HG02852 (cell line): ENCODE data around the gene GLYATL1.

Source experiments
- ATAC-seq: cut with Tn5 transposase; IDR thresholded peaks from one replicate; pipeline ENCODE4 v1.9.1; 2021; ENCODE audit warnings: mild to moderate bottlenecking, moderate library complexity; ENCODE audit not compliant: unreplicated experiment

The GLYATL1 gene

DNA sequence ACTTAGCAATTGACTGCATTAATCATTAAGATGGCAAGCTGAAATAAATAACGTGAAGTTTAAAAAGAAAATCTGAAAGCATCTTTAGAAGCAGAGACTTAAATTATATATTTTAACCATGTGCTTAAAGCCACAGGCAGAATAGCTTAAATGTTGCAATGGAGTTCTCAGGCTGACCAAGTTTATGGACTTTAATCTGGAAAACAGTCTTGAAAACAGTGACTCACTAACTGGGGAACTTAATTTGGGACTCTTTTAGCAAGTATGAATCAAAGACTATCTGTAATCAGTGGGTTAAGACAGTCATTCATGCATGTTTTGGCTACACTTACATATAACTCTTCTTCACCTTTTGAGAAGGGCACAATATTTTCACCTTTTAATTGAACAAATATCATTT lies 12.6 kb upstream of the GLYATL1 start:
- no peak for ATAC-seq

DNA sequence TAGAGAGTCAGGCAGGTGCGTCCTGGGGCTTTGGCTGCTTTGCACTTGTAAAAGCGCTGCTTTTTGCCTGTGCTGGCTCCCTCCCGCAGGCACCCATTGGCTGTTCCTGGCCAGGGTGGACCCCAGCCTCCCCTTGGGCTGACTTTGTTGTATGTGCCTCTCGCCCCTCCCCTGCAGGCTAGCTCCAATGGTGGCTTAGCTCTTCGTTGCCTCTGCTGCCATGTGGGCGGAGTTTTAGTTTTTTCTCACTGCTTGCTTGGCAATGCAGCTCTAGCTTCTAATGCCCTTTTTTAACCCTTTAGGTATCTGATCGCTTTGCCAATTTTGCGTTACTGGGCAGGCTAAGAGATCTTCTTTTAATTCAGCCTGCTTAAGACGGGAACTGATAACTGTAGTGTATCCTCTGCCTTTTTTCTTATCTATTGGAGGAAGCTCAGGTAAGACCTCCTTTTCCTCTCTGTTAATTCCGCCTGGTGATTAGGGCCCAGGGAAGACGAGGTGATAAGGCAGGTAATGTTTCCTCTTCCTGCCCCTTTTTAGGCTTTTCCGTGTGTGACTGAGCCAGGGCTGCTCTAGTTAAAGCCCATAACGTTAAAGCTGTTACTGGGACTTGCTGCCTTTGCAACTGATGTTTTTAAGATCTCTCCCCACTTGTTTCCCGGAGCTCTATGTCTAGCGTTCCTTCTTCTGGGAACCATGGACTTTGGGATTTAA lies 11.7 kb upstream of the GLYATL1 start:
- no peak for ATAC-seq

DNA sequence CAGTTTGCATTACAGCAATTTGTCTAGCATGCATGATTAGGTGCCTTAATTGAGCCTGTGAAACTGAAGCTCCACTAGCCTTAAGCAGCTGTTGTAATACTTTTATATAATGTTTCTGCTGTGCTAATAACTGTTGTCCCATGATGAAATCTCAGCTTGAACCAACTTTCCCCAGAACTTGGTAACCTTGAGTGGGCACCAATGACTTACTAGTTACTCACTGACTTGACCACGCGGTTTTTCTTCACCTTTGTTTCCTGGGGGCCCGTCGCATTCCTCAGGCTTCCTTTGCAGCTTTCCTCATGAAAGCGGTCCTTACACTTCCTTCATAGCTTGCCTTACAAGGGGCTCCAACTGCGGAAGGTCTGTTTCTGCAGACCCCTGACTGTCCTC lies 11.2 kb upstream of the GLYATL1 start:
- ATAC-seq: no peak

DNA sequence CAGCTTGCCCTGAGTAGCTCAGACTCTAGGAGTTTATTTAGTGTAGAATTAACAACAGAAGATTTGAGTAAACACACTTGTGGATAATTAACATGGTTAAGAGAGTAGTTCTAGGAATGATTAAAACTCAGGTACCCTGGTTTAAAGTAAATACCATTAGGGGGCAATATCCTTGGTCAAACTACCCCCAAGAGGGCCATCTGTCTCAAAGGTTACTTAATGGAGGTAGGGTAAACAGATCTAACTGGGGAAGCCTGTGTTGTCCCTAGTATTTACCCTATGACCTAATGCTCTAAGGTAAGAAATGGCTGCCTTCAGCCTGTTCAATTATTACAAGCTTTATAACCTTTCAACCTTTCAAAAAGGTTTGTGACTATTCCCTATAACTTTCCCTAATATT lies 10.6 kb upstream of the GLYATL1 start:
- ATAC-seq: no peak

DNA sequence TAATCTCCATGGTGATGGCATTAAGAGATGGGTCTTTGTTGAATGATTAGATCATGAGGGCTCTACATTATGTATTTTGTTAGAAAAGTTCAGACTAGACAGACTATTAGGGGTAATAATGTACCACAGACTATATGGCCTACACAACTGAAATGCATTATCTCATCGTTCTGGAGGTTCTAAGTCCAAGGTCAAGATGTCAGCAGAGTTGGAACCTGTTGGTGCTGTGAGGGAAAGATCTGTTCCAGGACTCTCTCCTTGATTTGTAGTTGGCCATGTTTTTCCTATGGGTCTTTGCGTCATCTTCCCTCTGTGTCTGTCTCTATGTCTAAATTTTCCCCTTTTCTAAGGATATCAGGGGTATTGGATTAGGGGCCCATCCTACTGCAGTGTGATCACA lies 8.4 kb upstream of the GLYATL1 start:
- ATAC-seq: no peak

DNA sequence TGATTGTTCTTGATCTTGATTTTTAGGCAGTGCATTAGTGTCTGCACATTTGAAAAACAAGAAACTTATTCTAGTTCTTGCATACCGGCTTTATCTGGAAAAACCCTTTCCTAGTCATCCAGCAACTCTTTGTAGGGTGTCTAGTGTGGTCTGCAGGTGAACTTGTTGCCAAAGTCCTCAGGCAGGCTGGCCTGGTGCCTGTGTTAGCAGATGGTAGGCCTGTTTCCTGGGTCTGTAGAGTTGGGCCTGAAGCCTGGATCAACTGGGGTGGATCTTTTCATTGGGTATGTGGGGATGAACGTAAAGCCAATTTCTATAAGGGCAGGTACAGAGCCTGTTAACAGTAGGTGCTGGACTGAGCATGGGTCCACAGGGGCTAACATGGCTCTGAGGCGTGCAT lies 5.6 kb upstream of the GLYATL1 start:
- no peak for ATAC-seq

DNA sequence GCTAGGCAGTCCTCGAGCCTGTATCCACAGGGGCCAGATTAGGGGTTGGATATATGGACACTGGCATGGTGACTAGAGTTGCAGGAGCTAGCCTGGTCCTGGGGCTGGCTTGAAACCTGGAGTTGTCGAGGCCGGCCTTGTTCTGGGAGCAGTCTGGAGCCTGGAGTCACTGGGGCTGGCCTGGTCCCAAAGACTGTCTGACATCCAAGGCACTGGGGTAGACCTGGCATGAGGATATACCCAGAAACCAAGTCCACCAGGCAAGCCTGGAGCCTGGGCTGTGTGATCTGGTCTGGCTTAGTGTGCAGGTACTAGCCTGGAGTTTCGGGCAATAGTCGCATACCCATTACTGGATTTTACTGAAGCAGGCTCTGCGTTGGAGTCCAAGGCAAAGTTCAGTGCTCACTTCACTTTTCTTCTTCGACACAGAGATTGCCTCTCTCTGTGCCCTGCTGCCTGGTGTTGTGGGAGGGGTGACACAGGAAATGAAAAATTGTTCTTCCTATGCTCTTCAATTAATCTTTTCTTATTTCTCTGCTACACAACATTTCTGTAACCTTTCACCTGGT lies 4.3 kb upstream of the GLYATL1 start:
- no peak for ATAC-seq

DNA sequence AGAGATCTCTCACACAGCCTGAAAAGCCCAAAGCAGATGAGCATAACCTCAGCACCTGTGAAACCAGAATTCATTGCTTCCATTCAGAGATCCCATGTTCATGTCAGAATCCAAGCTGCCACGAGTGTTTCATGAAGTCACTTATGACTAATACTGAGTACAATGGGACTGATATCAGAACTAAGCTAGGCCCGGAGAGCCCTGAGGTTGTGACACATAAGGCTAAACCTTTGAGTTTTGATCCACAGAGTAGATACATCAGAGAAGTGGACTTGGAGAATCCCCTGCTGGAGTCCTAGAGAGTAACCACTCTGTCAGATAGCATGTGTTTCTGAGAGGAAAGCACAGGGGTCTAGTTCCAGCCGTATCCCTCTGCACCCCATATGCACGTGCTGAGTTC lies 890 bp upstream of the GLYATL1 start:
- ATAC-seq: no peak

DNA sequence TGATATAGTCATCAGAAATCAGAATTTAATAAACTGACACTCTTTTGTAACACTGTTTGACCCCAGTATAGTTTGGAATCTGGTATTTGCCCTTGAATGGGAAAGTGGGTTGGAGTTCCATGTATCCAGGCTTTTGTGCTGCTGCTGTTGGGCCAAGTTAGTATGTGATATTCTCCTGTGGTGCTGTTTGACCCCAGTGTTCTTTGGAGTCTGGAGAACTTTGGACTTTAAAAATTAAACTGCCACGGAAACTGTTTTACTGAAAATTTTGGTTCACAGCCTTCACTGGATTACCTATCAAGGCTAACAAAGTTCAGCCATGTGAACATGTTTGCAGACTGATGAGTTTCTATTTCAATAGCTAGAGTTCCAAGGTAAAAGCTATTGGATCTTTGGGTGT lies 740 bp downstream of the GLYATL1 start:
- no peak for ATAC-seq

DNA sequence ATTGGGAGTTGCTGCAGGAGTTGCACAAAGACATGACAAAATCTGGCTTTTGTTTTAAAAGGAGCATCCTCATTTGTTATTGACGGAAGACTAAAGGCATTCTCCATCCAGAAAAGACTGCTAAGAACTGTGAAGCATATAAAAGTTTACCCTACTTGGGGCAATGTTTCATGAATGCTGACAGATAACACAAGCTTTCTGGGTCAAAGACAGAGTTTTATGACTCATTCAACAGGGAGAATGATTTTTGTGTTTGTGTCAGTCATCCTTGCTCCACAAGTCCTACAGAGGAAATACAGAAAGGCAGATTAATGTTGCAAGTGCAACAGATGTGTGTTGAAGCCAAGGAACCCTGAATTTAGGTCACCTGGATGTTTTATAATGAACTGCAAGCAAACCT lies 2.5 kb downstream of the GLYATL1 start:
- ATAC-seq: no peak

DNA sequence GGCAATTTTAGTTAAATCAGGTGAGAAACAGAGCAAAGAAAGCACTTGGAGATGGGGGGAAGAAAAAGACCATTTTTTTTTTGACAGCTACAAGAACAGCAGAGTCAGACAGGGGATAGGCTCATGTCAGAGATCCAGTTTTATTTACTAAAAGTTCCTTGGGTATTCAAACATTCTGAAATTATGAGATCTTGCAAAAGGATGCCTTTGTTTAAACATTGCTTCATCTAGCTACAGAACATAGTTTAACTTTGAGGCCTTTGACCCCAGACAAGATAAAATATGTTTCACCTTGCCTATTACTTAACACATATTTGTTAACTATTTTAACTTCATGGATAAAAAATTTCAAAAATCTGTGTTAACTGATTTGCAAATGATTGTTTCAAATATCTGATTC lies 6.4 kb downstream of the GLYATL1 start:
- ATAC-seq: no peak

DNA sequence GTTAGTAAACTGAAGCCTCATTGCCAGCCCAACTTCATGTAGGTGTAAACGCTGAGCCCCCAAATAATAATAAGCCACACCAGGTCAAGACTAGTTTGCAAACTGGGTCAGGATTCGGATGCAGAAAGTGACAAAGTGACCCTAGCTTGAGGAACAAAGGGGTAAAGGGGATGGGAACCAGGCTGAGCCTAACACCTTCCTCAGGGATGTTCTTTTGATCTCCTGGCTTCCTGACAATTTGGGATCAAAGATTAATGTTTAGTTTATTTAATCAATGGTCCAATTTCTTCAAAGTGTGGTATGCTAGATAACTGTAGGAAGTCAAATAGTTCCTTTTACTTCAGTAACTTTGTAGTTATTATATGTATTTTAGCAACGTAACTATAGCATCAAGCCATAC lies 9.9 kb downstream of the GLYATL1 start:
- ATAC-seq: no peak

DNA sequence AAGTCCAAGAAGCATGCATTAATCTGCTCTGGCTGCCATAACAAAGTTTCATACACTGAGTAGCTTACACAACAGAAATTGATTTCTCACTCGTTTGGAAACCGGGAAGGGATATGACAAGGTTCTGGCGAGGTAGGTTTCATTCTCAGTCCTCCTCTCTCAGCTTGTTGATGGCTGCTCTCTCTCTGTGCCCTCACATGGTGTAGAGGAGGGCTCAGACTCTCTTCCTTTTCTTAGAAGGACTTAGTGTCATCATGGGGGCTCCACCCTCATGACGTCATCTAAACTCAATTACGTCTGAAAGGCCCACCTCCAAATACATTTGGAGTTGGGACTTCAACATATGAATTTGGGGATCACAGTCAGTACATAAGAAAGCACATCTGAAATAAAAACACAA lies 18.6 kb downstream of the GLYATL1 start:
- peak; percentile 79 for ATAC-seq

DNA sequence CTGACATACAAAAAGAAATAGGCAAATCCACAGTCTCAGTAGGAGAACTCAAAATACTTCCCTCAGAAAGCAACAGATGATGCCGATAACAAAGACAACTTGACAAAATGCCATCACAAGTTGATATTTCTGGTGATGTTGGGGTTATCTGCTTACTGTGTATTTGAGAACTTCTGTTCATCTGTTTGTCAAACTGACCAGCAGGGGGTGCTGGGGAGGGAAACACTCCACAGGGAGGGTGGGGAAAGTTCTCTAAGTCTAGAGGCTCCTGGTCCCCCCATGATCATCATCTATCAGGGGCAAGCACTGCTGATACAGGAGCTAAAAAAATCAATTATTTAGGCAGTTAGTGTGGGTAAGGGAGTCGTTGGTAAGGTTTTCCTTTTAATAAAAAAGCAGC lies 19.2 kb downstream of the GLYATL1 start:
- ATAC-seq: peak; percentile 77

DNA sequence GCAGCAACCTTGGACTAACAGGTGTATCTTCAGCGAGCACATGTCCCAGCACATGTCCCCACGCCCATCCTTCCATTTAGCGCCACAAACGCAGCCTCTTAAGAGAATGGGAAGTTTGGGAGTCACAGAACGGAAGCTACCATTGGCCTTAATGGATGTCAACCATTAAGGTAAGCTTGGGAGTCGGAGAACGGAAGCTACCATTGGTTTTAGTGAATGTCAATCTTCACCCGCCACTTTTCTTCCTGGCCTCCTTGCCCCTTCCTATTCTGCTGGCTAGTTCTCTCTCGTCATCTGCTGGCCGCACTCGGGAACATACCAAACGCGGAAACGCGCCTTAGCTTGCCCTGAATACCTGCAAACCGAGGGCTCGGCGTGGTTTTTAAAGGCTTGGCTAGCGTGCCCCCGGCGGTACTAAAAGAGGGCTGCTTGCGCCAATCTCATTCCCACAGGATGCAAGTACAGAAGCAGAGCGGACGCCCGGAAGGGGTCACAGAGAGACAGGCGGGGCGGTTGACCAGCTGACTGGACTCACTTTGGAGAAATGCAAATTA lies 24.3 kb downstream of the GLYATL1 start:
- ATAC-seq: no peak

DNA sequence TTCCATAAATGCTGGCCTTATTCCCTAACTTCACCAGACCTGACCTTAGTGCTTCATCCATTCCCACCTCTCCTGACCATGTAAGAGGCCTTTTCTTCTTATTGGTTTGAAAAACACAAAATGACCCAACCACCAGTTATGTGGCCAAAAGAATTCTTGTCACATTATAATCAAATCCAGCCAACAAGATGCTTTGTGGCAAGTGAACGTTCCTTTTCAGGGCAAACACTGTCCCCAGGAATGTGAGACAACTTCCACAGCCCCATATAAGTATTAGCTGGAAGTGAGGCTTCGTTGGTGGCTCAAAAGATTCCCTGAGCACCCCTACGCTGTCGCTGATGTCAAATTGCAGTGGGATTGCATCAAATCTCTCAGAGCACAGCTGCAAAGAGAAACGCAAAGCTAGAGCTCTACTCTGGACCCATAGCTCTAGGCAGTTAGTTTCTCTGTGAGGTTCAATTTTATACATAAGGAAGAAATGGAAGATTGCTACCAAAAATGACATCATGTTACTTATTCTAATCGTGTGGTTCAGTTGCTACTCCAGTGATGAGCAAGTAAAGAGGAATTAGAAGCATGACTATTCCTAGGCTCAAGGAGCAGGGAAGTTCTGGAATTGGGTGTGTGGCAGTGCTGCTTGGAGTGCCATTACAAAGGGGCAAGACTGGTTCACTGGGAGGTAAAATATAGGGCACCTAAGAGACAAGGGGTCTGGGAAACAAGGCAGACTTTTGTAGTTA lies 26.1 kb downstream of the GLYATL1 start:
- no peak for ATAC-seq

DNA sequence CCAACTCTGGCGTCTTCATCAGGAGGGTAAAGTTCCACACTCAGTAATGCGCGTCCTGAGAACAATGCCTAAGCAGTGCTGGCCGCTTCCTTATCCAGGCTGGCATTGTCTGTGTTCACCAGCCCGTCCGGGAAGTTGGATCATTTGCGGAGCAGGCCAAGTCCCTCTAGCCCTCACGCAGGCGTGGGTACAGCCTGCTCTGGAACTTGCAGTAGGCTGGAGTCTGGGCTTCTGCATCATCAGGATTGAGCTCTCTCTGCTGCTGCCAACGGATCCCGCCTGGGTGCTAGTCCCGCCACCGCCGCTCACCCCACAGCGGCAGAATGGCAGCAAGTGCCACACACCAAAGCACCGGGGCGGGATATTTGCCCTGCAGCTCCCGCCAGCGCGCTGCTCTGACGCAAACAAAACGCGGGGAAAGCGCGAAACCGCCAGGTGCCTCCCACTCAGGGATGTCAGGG lies 29.0 kb downstream of the GLYATL1 start:
- no peak for ATAC-seq

DNA sequence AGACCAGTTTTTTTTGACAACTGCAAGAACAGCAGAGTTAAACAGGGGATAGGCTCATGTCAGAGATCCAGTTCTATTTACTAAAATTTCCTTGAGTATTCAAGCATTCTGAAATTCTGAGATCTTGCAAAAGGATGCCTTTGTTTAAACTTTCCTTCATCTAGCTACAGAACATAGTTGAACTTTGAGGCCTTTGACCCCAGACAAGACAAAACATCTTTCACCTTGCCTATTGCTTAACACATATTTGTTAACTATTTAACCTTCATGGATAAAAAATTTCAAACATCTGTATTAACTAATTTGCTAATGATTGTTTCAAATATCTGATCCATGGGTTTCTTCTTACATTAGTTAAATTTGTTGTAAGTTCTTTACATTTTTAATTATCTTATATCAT lies 38.2 kb downstream of the GLYATL1 start:
- ATAC-seq: no peak

DNA sequence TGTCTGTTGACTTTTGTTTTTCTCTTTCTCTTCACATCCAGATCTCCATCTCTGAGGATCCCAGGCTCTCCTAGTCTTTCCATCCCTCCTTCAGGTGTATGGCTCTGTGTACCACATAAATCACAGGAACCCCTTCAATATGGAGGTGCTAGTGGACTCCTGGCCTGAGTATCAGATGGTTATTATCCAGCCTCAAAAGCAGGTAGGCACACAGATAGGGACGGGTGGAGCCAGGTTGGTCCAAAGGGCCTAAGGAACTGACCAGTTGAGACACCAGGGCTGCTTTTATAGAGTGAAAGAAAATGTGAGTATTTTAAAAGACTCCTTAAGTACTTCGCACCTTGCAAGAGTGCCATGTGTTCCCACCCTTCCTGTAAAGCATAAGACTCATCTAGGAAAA lies 39.9 kb downstream of the GLYATL1 start:
- no peak for ATAC-seq

DNA sequence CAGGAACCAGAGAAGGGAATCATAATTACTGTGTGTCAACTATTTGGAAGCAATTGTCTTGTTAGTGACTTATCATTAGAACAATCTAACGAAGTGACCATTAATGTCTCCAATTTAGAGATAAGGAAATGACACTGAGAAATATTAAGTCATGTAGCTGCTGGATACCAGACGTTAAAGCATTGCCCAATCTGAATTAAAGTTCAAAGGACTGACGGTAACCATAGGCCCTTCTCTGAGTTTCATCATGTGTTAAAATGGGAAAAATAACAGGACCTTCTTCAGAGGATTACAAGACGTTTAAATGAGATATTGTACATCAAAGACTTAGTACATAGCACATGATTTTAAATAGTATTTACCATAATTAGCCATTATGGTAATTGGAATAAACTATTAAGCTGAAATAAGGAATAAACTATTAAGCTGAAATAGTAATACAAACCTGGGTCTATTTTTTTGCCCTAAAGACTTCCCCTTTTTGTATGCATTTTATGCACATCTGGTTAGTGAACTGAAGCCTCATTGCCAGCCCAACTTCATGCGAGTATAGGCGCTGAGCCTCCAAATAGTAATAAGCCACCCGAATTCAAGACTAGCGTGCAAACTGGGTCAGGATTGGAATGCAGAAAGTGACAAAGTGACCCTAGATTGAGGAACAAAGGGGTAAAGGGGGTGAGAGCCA lies 41.0 kb downstream of the GLYATL1 start:
- no peak for ATAC-seq

DNA sequence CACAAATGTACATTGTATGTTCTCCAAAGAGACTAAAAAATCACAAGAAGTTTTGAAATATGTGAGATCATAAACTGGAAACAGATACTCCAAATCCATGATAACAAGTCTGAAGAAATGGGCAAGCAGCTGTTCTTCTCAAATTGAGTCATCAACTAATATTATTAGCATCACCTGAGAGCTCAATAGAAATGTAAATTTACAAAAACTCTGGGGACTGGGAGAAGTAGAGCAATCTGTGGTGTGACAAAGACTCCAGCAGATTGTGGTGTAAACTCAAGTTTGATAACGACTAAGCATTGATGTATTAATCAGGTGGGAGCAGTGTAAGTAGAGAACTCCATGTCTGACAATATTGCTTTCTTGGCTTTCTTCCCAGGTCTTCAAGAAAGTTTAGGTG lies 53.2 kb downstream of the GLYATL1 start:
- no peak for ATAC-seq
